Activated naive CD8-positive, alpha-beta T cell treated with anti-CD3 and anti-CD28 coated beads, Interleukin-2, amount 50 U/mL, for 24 hours (primary cell): Measurements from ENCODE around the gene AIFM2.
"Not testable (repeated sequence)": the region's sequence is repeated elsewhere in the genome, so short reads cannot be mapped to it uniquely, and the experiment has no call there.

Experiments used
- ATAC-seq: fragments of 150-1000 bp; cut with Tn5 transposase; one replicate; pipeline ENCODE4 v1.10.0; 2021
- DNase-seq: peaks from one replicate; pipeline ENCODE4 v3.0.0; 2021
- H3K27ac Mint-ChIP-seq: one replicate; pipeline ENCODE4 v1.8.0; 2021; ENCODE audit warnings: mild to moderate bottlenecking, mixed read lengths
- H3K27me3 Mint-ChIP-seq: one replicate; pipeline ENCODE4 v1.8.0; 2021; ENCODE audit warnings: mixed read lengths
- H3K36me3 Mint-ChIP-seq: one replicate; pipeline ENCODE4 v1.8.0; 2021; ENCODE audit warnings: low read depth, mixed read lengths
- H3K4me1 Mint-ChIP-seq: one replicate; pipeline ENCODE4 v1.8.0; 2021; ENCODE audit warnings: mixed read lengths
- H3K4me3 Mint-ChIP-seq: one replicate; pipeline ENCODE4 v1.8.0; 2021; ENCODE audit warnings: mild to moderate bottlenecking, moderate library complexity, mixed read lengths
- H3K9me3 Mint-ChIP-seq: one replicate; pipeline ENCODE4 v1.8.0; 2021; ENCODE audit warnings: mixed read lengths

The AIFM2 gene

DNA sequence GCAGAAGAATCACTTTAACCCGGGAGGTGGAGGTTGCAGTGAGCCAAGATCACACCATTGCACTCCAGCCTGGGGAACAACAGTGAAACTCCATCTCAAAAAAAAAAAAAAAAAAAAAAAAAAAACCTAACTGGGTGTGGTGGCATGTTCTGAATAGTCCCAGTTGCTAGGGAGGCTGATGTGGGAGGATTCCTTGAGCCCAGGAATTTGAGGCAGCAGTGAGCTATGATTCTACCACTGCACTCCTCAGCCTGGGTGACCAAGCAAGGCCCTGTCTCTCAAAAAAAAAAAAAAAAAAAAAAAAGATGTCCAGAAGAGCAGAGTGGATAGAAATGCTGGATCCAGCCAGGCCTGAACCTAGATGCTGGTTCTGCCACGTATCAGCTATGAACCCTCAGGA is 51.8 kb downstream of the AIFM2 start:
- H3K4me3 Mint-ChIP-seq, H3K36me3 Mint-ChIP-seq, H3K9me3 Mint-ChIP-seq, DNase-seq, ATAC-seq, H3K4me1 Mint-ChIP-seq, H3K27me3 Mint-ChIP-seq, H3K27ac Mint-ChIP-seq: not testable (repeated sequence)

DNA sequence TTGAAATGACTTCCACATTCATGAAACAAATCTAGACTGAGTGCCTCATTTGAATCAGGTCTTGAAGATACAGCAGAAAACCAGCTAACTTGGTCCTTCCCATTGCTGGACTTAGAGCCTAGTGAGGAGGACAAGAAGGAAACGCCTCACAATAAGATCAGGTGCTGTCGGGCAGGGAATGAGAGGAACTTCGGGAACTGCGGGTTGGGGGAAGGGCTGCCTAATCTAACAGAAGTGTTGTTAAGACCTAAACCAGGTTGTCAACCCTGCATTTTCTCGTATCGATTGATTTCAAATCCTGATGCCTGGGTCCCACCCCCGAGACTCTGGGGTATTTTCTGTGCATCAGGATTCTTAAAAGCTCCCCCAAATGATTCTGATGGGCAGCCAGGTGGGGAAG is 53.7 kb downstream of the AIFM2 start:
- Mint-ChIP-seq H3K4me1 (no peaks in the 10 kb centered on the region), H3K9me3 (no peaks in the 10 kb centered on the region), H3K4me3 (no peak overlapping the region), H3K27ac (no peak overlapping the region), H3K27me3 (peaks cover 2% of the 10 kb centered on the region), H3K36me3 (no peaks in the 10 kb centered on the region)
- DNase-seq (no peak), ATAC-seq (no peak)

DNA sequence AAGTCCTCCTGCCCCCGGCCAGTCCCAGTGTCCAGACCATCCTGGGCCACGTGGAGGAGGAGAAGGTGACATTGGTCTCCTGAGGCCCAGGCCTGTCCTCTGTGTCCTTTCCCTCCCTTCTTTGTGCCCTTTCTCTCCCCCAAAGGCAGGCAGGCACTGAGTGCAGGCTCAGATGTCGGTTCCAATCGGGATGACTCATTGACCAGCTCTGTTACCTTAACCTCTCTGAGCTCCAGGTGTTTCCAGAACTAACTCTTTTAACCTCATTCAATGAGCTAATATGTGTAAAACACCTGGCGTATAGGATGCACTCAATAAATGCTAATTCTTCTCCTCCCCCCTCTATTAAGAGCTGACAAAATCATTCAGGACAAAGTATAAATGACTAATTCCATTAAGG is 54.3 kb downstream of the AIFM2 start:
- Mint-ChIP-seq H3K4me1 (no peaks in the 10 kb centered on the region), H3K9me3 (no peaks in the 10 kb centered on the region), H3K4me3 (no peak overlapping the region), H3K27ac (no peak overlapping the region), H3K36me3 (no peaks in the 10 kb centered on the region), H3K27me3 (peaks cover 2% of the 10 kb centered on the region)
- ATAC-seq (no peak), DNase-seq (no peak)

DNA sequence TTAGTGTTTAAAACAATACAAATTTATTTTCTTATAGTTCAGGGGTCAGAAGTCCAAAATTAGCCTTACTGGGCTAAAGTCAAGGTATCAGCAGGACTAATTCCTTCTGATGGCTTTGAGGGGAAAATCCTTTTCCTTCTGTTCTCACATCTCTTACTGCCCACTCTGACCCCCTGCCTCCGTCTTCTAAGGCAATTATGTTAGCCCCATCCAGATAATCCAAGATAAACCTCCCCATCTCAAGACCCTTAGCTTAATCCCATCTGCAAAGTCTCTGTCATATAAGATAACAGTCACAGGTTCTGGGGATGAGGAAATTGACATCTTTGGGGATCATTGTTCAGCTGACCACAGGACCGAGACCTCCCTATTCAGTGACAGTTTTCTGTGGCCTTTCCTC is 57.7 kb downstream of the AIFM2 start:
- no peaks in the 10 kb centered on the region for H3K36me3 Mint-ChIP-seq
- no peaks in the 10 kb centered on the region for H3K9me3 Mint-ChIP-seq
- H3K27ac Mint-ChIP-seq: no peak overlapping the region
- no peak for ATAC-seq
- no peak overlapping the region for H3K4me3 Mint-ChIP-seq
- no peak for DNase-seq
- H3K27me3 Mint-ChIP-seq: peaks cover 2% of the 10 kb centered on the region
- no peaks in the 10 kb centered on the region for H3K4me1 Mint-ChIP-seq

DNA sequence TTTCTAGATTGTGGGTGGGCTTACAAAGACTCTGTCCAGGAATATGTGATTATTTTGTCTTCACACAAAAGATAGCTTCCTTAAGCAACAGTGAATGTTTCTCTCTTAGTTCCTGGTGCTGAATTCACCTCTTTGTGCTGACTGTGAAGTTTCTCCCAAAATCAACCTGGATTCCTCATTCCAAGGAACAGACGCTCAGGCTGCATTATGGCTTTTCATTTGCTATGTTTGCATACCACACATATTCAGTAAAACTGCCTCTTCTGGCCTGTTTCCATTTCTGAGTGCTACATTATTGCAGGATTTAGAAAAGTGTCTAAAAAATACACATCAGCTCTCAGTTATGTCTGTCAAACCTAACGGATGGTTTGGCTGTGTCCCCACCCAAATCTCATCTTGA is 58.5 kb downstream of the AIFM2 start:
- no peak for DNase-seq
- peaks cover 2% of the 10 kb centered on the region for H3K27me3 Mint-ChIP-seq
- H3K4me1 Mint-ChIP-seq: no peaks in the 10 kb centered on the region
- no peak for ATAC-seq
- no peak overlapping the region for H3K4me3 Mint-ChIP-seq
- no peaks in the 10 kb centered on the region for H3K36me3 Mint-ChIP-seq
- H3K9me3 Mint-ChIP-seq: no peaks in the 10 kb centered on the region
- H3K27ac Mint-ChIP-seq: no peak overlapping the region

DNA sequence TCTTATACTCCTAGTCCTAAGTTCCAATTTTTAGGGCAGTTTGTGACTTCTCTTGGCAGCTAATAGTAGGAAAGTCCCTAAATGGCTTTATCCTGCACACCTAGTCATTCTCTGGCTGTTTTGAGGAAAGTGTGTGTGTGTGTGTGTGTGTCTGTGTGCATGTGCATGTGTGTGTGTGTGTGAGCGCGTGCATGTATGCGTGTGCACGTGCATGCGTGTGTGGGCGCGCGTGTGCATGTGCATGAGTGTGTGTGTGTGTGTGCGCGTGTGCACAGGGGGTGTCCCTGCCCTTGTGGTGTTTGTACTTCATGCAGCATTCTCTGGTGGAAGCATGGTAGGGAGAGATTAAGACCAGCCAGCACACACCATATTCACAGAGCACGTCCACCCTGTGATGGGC is 61.8 kb downstream of the AIFM2 start:
- H3K36me3 Mint-ChIP-seq: no peaks in the 10 kb centered on the region
- ATAC-seq (no peak), DNase-seq (no peak)
- no peaks in the 10 kb centered on the region for H3K27me3 Mint-ChIP-seq
- no peak overlapping the region for H3K27ac Mint-ChIP-seq
- no peak overlapping the region for H3K4me3 Mint-ChIP-seq
- H3K4me1 Mint-ChIP-seq: no peaks in the 10 kb centered on the region
- H3K9me3 Mint-ChIP-seq: no peaks in the 10 kb centered on the region

DNA sequence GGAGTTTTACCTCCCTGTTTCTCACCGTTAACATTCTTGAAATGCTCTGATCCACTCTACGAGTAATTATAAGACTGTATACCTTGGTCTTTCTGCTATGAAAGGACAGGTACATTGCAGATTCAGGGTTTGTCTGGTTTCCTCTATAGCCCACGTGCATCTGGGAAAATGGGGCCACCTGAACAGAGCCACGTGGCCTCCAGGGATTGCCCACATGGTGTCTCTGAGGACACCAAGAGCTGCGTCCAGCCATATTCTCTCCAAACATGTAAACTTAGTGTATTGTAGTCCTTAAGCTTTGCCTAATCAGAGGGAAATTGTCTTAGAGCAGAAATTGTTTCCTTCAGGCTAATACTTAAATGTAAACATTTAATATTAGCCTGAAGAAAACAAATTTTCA is 63.3 kb downstream of the AIFM2 start:
- H3K4me1 Mint-ChIP-seq: no peaks in the 10 kb centered on the region
- no peak overlapping the region for H3K27ac Mint-ChIP-seq
- no peaks in the 10 kb centered on the region for H3K27me3 Mint-ChIP-seq
- no peak overlapping the region for H3K4me3 Mint-ChIP-seq
- no peaks in the 10 kb centered on the region for H3K9me3 Mint-ChIP-seq
- DNase-seq (no peak), ATAC-seq (no peak)
- H3K36me3 Mint-ChIP-seq: no peaks in the 10 kb centered on the region

DNA sequence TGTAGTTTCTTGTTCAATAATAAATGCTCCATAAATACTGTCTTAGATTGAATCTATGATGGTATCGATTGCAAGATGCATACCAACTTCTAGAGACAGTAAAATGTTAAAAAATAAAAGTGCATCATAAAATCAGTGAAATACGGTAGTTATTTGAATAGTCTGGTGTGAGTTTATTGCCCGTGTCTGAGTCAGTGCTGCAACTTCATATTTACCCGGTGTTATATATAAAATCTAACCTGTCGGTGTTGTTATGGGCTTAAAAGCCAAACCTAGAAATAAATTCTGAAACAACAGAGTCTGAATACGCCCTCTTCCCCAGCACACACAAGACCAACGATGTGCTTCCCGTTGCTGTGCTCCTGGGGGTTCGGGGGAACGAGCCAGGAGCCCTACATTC is 63.7 kb downstream of the AIFM2 start:
- H3K27me3 Mint-ChIP-seq: no peaks in the 10 kb centered on the region
- H3K4me3 Mint-ChIP-seq: no peak overlapping the region
- no peaks in the 10 kb centered on the region for H3K36me3 Mint-ChIP-seq
- DNase-seq (no peak), ATAC-seq (no peak)
- H3K9me3 Mint-ChIP-seq: no peaks in the 10 kb centered on the region
- H3K27ac Mint-ChIP-seq: no peak overlapping the region
- no peaks in the 10 kb centered on the region for H3K4me1 Mint-ChIP-seq

DNA sequence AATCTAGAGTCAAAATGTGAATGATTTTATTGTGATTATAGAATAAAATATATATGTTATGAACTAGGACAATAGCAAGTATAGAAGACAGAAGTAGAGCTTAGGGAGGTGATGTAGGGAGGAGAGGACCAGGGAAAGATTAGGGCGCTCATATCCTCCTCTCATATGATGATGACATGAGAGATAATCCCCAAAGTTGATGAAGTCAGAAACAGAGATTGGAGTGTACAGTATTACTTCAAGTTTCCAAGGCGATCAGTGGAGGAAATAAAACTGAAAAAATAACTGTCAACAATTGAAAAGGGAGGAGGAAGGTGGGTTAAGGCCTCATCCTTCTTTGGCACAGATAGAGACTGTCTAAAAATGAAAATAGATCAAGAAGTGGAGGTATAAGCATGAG is 65.0 kb downstream of the AIFM2 start:
- Mint-ChIP-seq H3K27me3 (no peaks in the 10 kb centered on the region), H3K27ac (no peak overlapping the region), H3K4me1 (no peaks in the 10 kb centered on the region), H3K36me3 (no peaks in the 10 kb centered on the region), H3K9me3 (no peaks in the 10 kb centered on the region), H3K4me3 (no peak overlapping the region)
- no peak for ATAC-seq
- DNase-seq: no peak

DNA sequence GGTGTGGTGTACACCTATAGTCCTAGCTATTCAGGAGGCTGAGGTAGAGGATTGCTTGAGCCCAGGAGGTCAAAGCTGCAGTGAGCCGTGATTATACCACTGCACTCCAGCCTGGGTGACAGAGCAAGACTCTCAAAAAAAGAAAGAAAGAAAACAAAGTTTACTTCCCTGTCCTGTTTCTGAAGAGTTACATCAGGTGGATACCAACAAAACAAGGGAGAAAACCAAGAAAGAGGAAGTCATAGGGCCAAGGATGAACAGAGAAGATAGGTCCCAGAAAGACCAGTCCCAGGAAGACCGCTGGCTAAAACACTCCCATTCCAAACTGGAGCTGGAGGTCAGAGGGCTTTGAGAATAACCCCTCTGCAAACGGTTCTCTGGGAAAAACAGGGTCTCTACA is 66.4 kb downstream of the AIFM2 start:
- no peak for ATAC-seq
- no peaks in the 10 kb centered on the region for H3K27me3 Mint-ChIP-seq
- H3K4me1 Mint-ChIP-seq: no peaks in the 10 kb centered on the region
- H3K4me3 Mint-ChIP-seq: no peak overlapping the region
- H3K36me3 Mint-ChIP-seq: no peaks in the 10 kb centered on the region
- no peaks in the 10 kb centered on the region for H3K9me3 Mint-ChIP-seq
- no peak for DNase-seq
- H3K27ac Mint-ChIP-seq: no peak overlapping the region

DNA sequence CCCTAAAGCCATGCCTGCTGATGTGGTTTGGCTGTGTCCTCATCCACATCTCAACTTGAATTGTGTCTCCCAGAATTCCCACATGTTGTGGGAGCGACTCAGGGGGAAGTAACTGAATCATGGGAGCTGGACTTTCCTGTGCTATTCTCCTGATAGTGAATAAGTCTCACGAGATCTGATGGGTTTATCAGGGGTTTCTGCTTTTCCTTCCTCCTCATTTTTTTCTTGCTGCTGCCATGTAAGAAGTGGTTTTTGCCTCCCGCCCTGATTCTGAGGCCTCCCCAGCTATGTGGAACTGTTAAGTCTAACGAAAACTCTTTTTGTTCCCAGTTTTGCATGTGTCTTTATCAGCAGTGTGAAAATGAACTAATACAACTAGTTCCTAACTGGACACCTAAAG is 68.1 kb downstream of the AIFM2 start:
- Mint-ChIP-seq H3K27ac (no peak overlapping the region), H3K9me3 (no peaks in the 10 kb centered on the region), H3K36me3 (no peaks in the 10 kb centered on the region), H3K27me3 (no peaks in the 10 kb centered on the region), H3K4me1 (no peaks in the 10 kb centered on the region), H3K4me3 (no peak overlapping the region)
- DNase-seq: no peak
- no peak for ATAC-seq

DNA sequence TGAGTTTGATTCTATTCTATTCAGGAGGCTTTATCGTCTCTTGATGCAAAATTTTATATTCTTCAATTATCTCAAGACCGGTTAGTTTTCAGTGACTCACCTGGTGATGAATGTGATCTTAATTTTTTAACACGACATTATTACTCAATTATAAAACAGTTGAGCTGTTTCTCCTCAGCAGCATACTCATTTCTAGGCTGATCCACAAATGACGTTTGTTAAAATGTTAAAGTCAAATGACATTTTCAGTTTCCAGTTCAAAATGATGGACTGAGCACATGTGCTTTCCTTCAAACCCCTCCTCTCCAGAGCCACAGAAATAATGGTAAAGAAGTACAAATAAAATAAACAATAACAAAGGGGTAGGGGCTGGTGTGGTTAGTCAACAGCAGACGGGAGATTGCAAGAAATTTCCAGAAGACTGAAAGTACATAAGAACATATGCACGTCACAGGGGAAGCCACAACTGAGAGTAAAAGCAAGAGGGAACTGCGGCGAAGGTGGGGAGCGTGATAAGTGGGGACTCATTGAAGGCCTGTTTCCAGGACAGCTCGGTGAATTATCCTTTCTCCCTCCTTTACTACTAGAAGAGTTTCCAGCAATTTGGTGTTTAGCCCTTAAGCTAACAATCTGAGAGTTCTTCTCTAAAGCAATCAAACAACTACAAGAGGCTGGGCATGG is 69.1 kb downstream of the AIFM2 start:
- ATAC-seq (no peak), DNase-seq (no peak)
- Mint-ChIP-seq H3K27ac (no peak overlapping the region), H3K4me1 (no peaks in the 10 kb centered on the region), H3K27me3 (no peaks in the 10 kb centered on the region), H3K4me3 (no peak overlapping the region), H3K36me3 (no peaks in the 10 kb centered on the region), H3K9me3 (no peaks in the 10 kb centered on the region)
